GM10248 (cell line): ENCODE measurements around the gene CCR2.
"Not testable (repeated sequence)": the region's sequence is repeated elsewhere in the genome, so short reads cannot be mapped to it uniquely, and the experiment has no call there.

ENCODE experiments used
- CTCF ChIA-PET: fragments of 300-600 bp; sonication (Branson Sonifier 250); formaldehyde crosslinking; extraction: SDS; loops from one replicate; lab custom pipeline; 2021; ENCODE audit warnings: antibody characterized with exemption; lab: Yijun Ruan, JAX
- POLR2A ChIA-PET: fragments of 350-650 bp; sonication (Branson Sonifier 250); formaldehyde crosslinking; extraction: SDS; loops from one replicate; lab custom pipeline; 2020; ENCODE audit warnings: antibody characterized with exemption; lab: Yijun Ruan, JAX
- DNase-seq: peaks from one replicate; pipeline ENCODE4 v3.0.0; 2012; ENCODE audit errors: extremely low spot score
- TF ChIP-seq, protein P1 (sequence below): IDR thresholded peaks from 2 replicates; pipeline ENCODE4 v1.5.1; 2012; ENCODE audit warnings: mild to moderate bottlenecking, low read depth; ENCODE audit errors: extremely low read depth, missing control alignments, control extremely low read depth

Gene CCR2

DNA sequence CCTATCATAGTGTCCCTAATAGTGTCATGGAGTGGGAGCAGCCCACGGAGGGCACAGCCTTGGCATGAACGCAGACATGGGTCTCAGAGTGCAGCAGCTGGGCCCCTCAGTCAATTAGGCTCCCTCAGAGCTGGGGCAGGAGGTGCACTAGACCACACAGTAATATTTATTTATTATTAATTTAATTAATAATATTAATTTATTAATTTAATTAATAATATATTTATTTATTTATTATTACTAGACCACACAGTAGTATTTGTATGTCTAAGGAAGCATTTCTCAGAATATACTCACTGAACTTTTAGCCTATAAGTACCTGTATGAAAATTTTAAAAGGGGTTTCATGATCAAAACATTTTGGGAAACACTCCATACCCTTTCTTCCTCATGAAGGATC is 47.7 kb downstream of the CCR2 start:
- TF ChIP-seq, protein P1, sequence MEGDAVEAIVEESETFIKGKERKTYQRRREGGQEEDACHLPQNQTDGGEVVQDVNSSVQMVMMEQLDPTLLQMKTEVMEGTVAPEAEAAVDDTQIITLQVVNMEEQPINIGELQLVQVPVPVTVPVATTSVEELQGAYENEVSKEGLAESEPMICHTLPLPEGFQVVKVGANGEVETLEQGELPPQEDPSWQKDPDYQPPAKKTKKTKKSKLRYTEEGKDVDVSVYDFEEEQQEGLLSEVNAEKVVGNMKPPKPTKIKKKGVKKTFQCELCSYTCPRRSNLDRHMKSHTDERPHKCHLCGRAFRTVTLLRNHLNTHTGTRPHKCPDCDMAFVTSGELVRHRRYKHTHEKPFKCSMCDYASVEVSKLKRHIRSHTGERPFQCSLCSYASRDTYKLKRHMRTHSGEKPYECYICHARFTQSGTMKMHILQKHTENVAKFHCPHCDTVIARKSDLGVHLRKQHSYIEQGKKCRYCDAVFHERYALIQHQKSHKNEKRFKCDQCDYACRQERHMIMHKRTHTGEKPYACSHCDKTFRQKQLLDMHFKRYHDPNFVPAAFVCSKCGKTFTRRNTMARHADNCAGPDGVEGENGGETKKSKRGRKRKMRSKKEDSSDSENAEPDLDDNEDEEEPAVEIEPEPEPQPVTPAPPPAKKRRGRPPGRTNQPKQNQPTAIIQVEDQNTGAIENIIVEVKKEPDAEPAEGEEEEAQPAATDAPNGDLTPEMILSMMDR: no peak
- POLR2A ChIA-PET: no interaction called here
- DNase-seq: no peak
- CTCF ChIA-PET: interaction anchor here (2.0 kb wide), 1 partner anchor 32 kb away, joined by 6 read pairs; the partner anchor contains the start of gene CCR5

DNA sequence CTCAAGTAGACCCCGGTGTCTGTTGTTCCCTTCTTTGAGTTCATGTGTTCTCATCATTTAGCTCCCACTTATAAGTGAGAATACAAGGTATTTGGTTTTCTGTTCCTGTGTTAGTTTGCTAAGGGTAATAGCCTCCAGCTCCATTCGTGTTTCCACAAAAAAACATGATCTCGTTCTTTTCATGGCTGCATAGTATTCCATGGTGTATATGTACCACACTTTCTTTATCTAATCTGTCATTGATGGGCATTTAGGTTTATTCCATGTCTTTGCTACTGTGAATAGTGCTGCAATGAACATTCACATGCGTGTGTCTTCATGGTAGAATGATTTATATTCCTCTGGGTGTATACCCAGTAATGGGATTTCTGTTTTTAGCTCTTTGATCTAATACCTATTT is 49.0 kb downstream of the CCR2 start:
- CTCF ChIA-PET: interaction anchor here (1.1 kb wide), 1 partner anchor 25 kb away, joined by 3 read pairs; no protein-coding TSS in a partner anchor
- DNase-seq, POLR2A ChIA-PET: not testable (repeated sequence)

DNA sequence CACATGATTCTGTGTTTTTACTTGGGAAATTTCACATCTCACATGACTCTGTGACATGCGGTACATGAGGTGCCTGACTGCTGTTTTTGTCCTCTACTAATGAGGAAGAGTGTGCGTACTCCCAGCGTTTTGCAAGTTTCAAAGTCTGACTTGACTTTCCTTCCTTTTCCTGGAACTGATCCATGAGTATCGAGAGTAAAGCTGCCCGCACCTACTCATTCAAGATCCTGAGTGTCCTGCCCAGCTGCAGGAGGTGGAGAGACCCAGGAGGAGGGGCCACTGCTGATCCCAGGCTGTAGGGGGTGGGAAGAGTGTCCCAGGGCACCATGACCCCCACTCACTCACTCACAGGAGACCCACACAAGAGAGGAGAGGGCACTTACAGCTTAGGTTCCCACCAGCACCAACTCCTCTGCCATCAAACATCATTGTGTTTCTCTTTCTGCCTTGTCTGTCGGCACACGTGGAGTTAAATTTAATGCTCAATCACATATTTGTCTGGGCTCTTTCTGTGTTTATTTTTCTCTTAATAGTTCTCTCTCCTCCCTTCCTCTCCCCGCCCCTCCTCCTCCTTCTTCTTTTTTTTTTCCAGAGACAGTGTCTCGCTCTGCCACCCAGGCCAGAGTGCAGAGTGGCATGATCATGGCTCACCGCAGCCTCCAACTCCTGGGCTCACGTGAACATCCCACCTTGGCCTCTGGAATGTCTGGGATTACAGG is 51.5 kb downstream of the CCR2 start:
- CTCF ChIA-PET: interaction anchor here (1.0 kb wide), 1 partner anchor 37 kb away, joined by 3 read pairs; no protein-coding TSS in a partner anchor
- POLR2A ChIA-PET: no interaction called here
- DNase-seq: no peak
- TF ChIP-seq, protein P1: no peak

DNA sequence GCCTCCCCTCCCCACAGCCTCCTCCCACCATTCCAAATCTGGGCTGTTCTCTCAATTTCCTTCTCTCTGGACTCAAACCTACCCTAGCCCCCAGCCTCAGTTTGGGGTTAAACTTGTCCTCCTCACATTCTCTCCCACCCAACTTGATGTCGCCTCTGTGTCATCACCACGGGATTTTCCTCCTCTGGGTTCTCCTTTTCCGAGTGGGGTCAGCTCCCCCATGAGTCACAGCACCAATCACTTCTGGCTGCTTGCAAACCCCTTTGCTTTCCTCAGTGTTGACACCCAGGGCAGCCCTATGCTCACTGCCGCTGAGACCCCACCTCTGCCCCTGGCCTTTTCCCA is 52.5 kb downstream of the CCR2 start:
- ChIA-PET CTCF (interaction anchor here (1.5 kb wide), 1 partner anchor 28 kb away, joined by 6 read pairs; no protein-coding TSS in a partner anchor), POLR2A (no interaction called here)
- TF ChIP-seq, protein P1: no peak
- no peak for DNase-seq

DNA sequence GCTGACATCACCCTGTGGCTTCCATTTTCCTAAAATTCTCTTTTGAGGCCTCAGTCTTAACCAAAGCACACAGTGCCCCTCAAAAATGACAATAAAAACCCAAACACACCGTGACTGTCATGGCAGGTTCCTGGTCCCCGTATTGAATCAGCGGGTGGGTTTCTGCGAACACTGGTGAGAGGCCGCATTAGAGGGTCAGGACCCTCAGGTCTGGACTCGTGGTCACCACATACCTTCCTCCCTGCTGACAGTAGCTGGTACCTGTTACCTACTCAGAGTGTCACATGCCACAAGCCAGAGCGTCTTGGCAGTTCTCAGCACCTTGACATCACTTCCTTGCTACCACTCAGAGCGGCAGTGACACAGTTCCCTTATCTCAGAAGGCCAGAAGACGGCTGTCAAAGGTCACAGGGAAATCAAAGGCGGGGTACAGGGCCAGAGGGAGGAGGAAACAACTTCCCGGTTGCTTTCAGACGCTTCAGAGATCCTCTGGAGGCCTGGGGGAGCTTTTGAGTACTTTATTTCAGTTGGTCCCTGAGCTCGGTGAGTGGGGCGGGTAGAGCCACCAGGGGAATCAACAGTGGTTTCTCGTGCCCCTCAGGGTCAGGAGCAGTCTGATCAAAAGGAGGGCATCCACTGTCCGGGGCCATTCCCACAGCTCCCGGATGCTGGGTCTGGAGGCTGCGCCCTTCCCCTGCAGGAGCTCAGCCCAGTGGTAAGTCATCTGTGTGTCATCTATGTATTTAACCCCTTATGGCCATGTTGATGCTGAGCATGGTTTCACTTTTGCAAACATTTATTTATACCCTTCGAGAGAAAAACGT is 53.1 kb downstream of the CCR2 start, which contains the start of the genes CCR5AS and CCRL2:
TSS of gene CCR5AS (minus strand) at position 279 of the 824 bp plus-strand sequence.
TSS of gene CCRL2 (plus strand) at position 472 of the 824 bp plus-strand sequence. CDS start 821 bp downstream, outside the sequence.
- ChIA-PET CTCF (interaction anchor here (1.0 to 2.0 kb wide), 4 partner anchors 17 to 37 kb away, joined by 3 to 6 read pairs (median 4); no protein-coding TSS in a partner anchor), POLR2A (no interaction called here)
- peak; percentile 56 for DNase-seq
- TF ChIP-seq, protein P1: no peak

DNA sequence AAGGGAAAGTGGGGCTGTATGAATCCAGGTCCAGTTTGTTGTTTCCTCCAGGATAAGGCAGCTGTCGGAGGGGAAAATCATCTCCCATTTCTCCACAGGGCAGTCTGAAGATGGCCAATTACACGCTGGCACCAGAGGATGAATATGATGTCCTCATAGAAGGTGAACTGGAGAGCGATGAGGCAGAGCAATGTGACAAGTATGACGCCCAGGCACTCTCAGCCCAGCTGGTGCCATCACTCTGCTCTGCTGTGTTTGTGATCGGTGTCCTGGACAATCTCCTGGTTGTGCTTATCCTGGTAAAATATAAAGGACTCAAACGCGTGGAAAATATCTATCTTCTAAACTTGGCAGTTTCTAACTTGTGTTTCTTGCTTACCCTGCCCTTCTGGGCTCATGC is 54.1 kb downstream of the CCR2 start:
- TF ChIP-seq, protein P1: no peak
- POLR2A ChIA-PET: no interaction called here
- no peak for DNase-seq
- CTCF ChIA-PET: interaction anchor here (1.3 to 2.0 kb wide), 6 partner anchors 9 to 200 kb away, joined by 3 to 6 read pairs (median 4); partner anchors contain the start of gene CCR1
